ENCODE results near the gene ROBO1.

DNA sequence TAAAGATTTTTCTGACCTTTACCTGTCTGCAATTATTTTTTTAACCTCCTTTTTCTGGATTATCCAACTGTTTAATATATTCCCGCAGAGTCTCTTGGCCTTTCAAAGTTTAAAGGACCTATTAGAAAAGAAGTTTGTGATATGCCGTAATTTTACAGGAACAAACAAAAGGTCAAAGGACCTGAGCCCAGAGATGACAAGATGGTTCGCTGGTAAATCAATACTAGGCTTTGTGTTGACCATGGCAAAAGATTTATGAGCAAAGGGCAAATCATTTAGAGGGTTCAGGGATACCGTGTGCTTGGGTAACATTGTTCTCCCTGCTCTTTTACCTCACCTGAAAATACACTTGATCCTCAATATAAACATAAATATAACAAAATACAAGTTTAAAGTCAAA lies 923.5 kb downstream of the ROBO1 start:
- TF ChIP-seq CTCF (IDR thresholded peaks at IDR 0.05; ENCODE audit: low read length) (no peak), EZH2phosphoT487 (IDR thresholded peaks at IDR 0.05; ENCODE audit: low read length) (no peak), EZH2 (optimal IDR thresholded peaks at IDR 0.05; ENCODE audit: low read depth, low read length) (no peak)

All from MM.1S (cell line).